HepG2 (cell line): ENCODE measurements around the gene ATOH8. TPM values are rescaled to one million over a fixed set of nuclear protein-coding genes. Genes with fewer than 3 reads are reported as not detected.
A peak's percentile ranks its signal among the peaks of the same experiment; 100 is the strongest.

Source experiments
- FOXA1 ChIP-seq, 2 experiments: fragments of 450-650 bp in 1 of 2; sonication (generic) in 1 of 2; formaldehyde crosslinking in 1 of 2; IDR thresholded peaks; 2 replicates each; pipeline versions ENCODE4 v1.4.0 to v1.6.1; 2016 to 2020; ENCODE audit warnings: missing genetic modification reagents in 1 of 2
- HIVEP1 ChIP-seq: sonication (generic); formaldehyde crosslinking; IDR thresholded peaks from 2 replicates; pipeline ENCODE4 v1.4.0; 2020; ENCODE audit warnings: mild to moderate bottlenecking, missing genetic modification reagents
- MAZ ChIP-seq, 2 experiments: sonication (generic) in 1 of 2; formaldehyde crosslinking in 1 of 2; IDR thresholded peaks; 2 replicates each; pipeline versions ENCODE4 v1.5.0 to v1.6.1; 2012 to 2020; ENCODE audit warnings: low read depth in 2 of 2, mild to moderate bottlenecking in 2 of 2, borderline replicate concordance in 1 of 2, improper control_type of control experiment in 1 of 2, low read length in 1 of 2, missing genetic modification reagents in 1 of 2, moderate library complexity in 1 of 2
- RXRA ChIP-seq: sonication (generic); formaldehyde crosslinking; IDR thresholded peaks from 2 replicates; pipeline ENCODE4 v1.5.1; 2020; ENCODE audit warnings: missing genetic modification reagents
- SP1 ChIP-seq, 2 experiments: fragments of 450-650 bp in 1 of 2; sonication (generic) in 1 of 2; formaldehyde crosslinking in 1 of 2; IDR thresholded peaks; 2 replicates each; pipeline versions ENCODE4 v1.4.0 to v1.6.1; 2016 to 2020; ENCODE audit warnings: missing genetic modification reagents in 1 of 2
- XRCC5 ChIP-seq: fragments of 200-400 bp; formaldehyde crosslinking; optimal IDR thresholded peaks from 2 replicates; pipeline ENCODE3; 2017; ENCODE audit warnings: mild to moderate bottlenecking, low read length
- ZBTB44 ChIP-seq: sonication (generic); formaldehyde crosslinking; IDR thresholded peaks from 2 replicates; pipeline ENCODE4 v1.4.0; 2020; ENCODE audit warnings: missing genetic modification reagents
- ZBTB7B ChIP-seq: sonication (generic); formaldehyde crosslinking; IDR thresholded peaks from 2 replicates; pipeline ENCODE4 v1.4.0; 2020; ENCODE audit warnings: missing genetic modification reagents
- ZNF230 ChIP-seq: sonication (generic); formaldehyde crosslinking; IDR thresholded peaks from 2 replicates; pipeline ENCODE4 v1.4.0; 2020; ENCODE audit warnings: mild to moderate bottlenecking, missing genetic modification reagents
- ZNF407 ChIP-seq: sonication (generic); formaldehyde crosslinking; IDR thresholded peaks from one replicate; pipeline ENCODE4 v1.5.1; 2020; ENCODE audit warnings: mild to moderate bottlenecking, missing genetic modification reagents; ENCODE audit errors: not compliant biosample characterization
- ZNF414 ChIP-seq: sonication (generic); formaldehyde crosslinking; IDR thresholded peaks from 2 replicates; pipeline ENCODE4 v1.5.0; 2020; ENCODE audit warnings: missing genetic modification reagents
- ZNF510 ChIP-seq: sonication (generic); formaldehyde crosslinking; IDR thresholded peaks from 2 replicates; pipeline ENCODE4 v1.4.0; 2020; ENCODE audit warnings: low read depth, mild to moderate bottlenecking, missing genetic modification reagents
- ZNF639 ChIP-seq: conservative IDR thresholded peaks from 2 replicates; pipeline ENCODE4 v1.6.1; 2018; ENCODE audit warnings: missing genetic modification reagents
- ZNF703 ChIP-seq: sonication (generic); formaldehyde crosslinking; IDR thresholded peaks from 2 replicates; pipeline ENCODE4 v1.5.1; 2020; ENCODE audit warnings: missing genetic modification reagents, mild to moderate bottlenecking, moderate library complexity, borderline replicate concordance
- polyA plus RNA-seq, 8 experiments: library from polyadenylated mRNA; depleted of rRNA in 3 of 8; stranded (reverse) in 7 of 8; unstranded in 1 of 8; fragments of >200 nt; fragmentation: Illumina TruSeq in 4 of 8; extraction: Trizol in 4 of 8; gene quantifications; 2 replicates each; pipeline versions ENCODE4 v1.2.1 to v1.2.3, GENCODE V29; 2011 to 2016; ENCODE audit warnings: low read depth in 4 of 8, missing spikeins in 1 of 8, mixed read lengths in 1 of 8; ENCODE audit not compliant: insufficient read depth in 1 of 8
- total RNA-seq, 5 experiments: library from RNA; depleted of rRNA; stranded (reverse); fragments of >200 nt; fragmentation: Illumina TruSeq; extraction: Trizol; gene quantifications; 2 replicates each; pipeline ENCODE4 v1.2.3, GENCODE V29; 2016; ENCODE audit warnings: low read depth in 1 of 5

Gene ATOH8
- total and polyA plus RNA-seq, 2 of the 13 experiments (the other 11 are each of a cell fraction or from before 2014, with no cell fraction given) = 0.13 to 0.61 TPM

- 0 out of 2 replicates have a peak, but pooled peaks have one; percentile 24 for TF ChIP-seq ZNF639
- TF ChIP-seq HIVEP1 (CRISPR knock-in tag) = peak; percentile 45; the same call in 1 of the 2 replicates
- no peak for TF ChIP-seq SP1 (IDR thresholded peaks at IDR 0.05)
- TF ChIP-seq SP1 (CRISPR knock-in tag; IDR thresholded peaks at IDR 0.05) = 0 out of 2 replicates have a peak, but pooled peaks have one; percentile 16
- 0 out of 2 replicates have a peak, but pooled peaks have one; percentile 27 for TF ChIP-seq RXRA (CRISPR knock-in tag)
- 0 out of 2 replicates have a peak, but pooled peaks have one; percentile 29 for TF ChIP-seq ZNF230
- no peak for TF ChIP-seq ZNF510 (CRISPR knock-in tag)
- 0 out of 2 replicates have a peak, but pooled peaks have one; percentile 43 for TF ChIP-seq ZBTB44 (CRISPR knock-in tag)
- no peak for TF ChIP-seq ZNF703 (CRISPR knock-in tag)
- TF ChIP-seq MAZ (IDR thresholded peaks at IDR 0.05; ENCODE audit: borderline replicate concordance, low read depth, low read length) = peak; percentile 52; the same call in 1 of the 2 replicates
- peak; percentile 38; the same call in 1 of the 2 replicates for TF ChIP-seq MAZ (CRISPR knock-in tag; IDR thresholded peaks at IDR 0.05; ENCODE audit: low read depth)
- peak; percentile 88 for TF ChIP-seq XRCC5
- no peak for TF ChIP-seq FOXA1 (IDR thresholded peaks at IDR 0.05)
- TF ChIP-seq FOXA1 (CRISPR knock-in tag; IDR thresholded peaks at IDR 0.05) = peak; percentile 47
- peak; percentile 44 for TF ChIP-seq ZNF407 (CRISPR knock-in tag)
- TF ChIP-seq ZBTB7B = 0 out of 2 replicates have a peak, but pooled peaks have one; percentile 32
- peak; percentile 18; the same call in 1 of the 2 replicates for TF ChIP-seq ZNF414 (CRISPR knock-in tag)
These were observed 73.4 kb downstream of the ATOH8 start (continued) for GRCh38 chr2:85826990-85827878.
